Bladder microvascular endothelial cell (primary cell): ENCODE data around the gene ZSCAN4. TPM values are rescaled to one million over a fixed set of nuclear protein-coding genes. Genes with fewer than 3 reads are reported as not detected.

ENCODE experiments used
- total RNA-seq: library from RNA; depleted of rRNA; stranded (reverse); fragments of >200 nt; gene quantifications from 2 replicates; pipeline ENCODE4 v1.2.3, GENCODE V29; 2014

Gene ZSCAN4, protein sequence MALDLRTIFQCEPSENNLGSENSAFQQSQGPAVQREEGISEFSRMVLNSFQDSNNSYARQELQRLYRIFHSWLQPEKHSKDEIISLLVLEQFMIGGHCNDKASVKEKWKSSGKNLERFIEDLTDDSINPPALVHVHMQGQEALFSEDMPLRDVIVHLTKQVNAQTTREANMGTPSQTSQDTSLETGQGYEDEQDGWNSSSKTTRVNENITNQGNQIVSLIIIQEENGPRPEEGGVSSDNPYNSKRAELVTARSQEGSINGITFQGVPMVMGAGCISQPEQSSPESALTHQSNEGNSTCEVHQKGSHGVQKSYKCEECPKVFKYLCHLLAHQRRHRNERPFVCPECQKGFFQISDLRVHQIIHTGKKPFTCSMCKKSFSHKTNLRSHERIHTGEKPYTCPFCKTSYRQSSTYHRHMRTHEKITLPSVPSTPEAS
- total RNA-seq: not detected in 2 replicates

DNA sequence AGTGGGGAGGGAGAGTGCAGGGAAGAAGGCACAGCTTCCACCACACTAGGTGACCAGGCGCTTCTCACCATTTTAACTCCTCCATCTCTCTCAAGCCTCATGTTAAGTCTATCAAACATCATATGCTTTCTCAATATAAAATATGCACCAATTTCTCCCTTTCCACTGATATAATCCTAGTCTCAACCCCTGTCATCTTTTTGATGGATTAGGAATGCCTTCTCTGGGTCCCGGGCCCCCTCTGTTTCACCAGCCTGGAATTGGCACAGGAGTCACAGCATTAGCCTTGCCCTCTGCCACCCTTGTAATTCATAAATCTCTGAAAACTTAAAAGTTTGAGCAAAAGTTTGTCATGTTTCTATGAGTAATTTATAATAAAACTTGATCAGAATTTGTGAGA lies at the start of gene ZSCAN4:
TSS of gene ZSCAN4 (plus strand) at position 301 of the 400 bp plus-strand sequence. CDS start 7,211 bp downstream, outside the sequence.

DNA sequence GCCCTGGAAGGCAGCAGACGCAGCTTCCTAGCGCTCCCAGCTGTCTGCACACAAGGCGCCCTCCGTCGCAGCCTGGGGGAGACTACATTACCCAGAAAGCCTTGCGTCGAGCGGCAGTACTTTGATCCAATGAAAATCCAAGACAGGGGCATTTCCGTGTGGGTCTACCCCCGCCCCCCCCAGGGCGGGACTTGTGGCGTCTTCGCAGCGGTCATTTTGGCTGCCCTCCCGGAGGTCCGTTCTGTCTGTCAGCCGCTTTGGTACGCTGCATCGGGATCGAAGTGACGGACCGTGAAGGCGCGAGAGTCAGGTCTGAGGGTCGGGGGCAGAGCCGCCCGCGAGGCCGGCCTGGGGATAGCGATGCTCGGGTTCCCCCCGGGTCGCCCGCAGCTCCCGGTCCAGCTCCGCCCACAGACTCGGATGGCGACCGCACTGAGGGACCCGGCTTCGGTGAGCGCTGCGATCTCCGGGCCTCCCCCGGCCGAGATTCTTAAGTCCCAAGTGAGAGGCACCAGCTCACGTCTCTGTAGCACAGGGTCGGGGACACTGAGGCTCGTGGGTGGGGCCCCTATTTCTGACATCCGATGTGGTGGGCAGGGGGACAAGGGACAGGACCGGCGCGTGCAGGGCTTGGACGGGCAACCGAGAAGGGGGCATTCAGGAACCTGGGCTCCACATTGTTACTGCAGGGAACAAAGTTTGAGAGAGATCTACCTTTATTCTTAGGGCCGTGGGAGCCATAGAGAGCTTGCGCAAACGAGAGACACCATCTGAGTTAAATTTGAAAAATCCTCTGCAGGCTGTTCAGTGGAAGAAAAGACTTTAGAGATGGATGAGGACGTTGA lies 35.5 kb upstream of the ZSCAN4 start, which contains the start of gene ZNF211:
TSS of gene ZNF211 (plus strand) at position 182 of the 845 bp plus-strand sequence. CDS start at position 361, 179 bp downstream.

DNA sequence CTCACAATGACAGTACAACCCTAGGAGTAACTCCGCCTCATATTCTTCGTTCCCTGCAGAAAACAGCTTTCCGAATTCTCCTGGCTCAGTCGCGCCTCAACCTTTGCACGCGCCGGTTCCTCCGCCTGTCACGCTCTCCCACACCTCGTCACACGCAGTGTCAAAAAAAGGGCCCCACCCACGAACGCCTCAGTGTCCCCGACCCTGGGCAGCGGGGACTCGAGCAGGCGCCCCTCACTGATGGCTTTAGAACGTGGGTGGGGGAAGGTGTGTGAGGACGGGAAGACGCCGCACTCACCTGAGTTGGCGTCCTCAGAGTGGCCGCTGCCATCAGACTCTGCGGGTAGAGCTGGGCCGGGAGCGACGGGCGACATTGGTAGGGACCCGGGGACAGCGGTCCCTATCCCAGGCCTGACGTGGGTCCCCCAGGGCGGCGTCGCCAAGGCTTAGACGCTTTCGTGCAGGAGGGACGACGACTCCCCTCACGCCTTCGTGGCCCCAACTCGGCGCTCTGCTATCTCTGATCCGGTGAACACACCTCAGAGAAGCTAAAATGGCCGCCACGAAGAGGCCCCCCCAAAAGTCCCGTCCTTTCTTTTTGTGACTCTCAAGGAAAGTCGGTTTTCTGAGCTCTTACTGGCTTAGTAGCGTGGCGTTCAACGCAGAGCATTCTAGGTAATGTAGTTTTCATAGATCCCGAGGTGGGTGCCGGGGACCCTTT lies 40.1 kb downstream of the ZSCAN4 start, which contains the start of gene ZNF154:
TSS of gene ZNF154 (minus strand) at position 564 of the 721 bp plus-strand sequence. CDS start at position 331, 233 bp downstream.

Other genes starting within 250 kb of the ZSCAN4 start
- 8.7 and 15.6 TPM in 2 replicates for gene ZNF749, start 233.6 kb upstream of the ZSCAN4 start, total RNA-seq
- 0.16 and 0.57 TPM in 2 replicates for gene VN1R1, start 211.8 kb upstream of the ZSCAN4 start, total RNA-seq
- 13.0 and 17.8 TPM in 2 replicates for gene ZNF772, start 191.4 kb upstream of the ZSCAN4 start, total RNA-seq
- gene ZNF419, start 181.2 kb upstream of the ZSCAN4 start, total RNA-seq: 8.3 and 13.8 TPM in 2 replicates
- gene ZNF773, start 169.0 kb upstream of the ZSCAN4 start, total RNA-seq: 5.5 and 11.0 TPM in 2 replicates
- 2.6 and 5.5 TPM in 2 replicates for gene ZNF549, start 141.6 kb upstream of the ZSCAN4 start, total RNA-seq
- 3.7 and 10.3 TPM in 2 replicates for gene ZNF550, start 109.1 kb upstream of the ZSCAN4 start, total RNA-seq
- 3.9 and 4.3 TPM in 2 replicates for gene ZNF416, start 90.0 kb upstream of the ZSCAN4 start, total RNA-seq
- gene ZIK1, start 84.8 kb upstream of the ZSCAN4 start, total RNA-seq: 3.4 TPM in 2 replicates
- gene ZNF530, start 69.0 kb upstream of the ZSCAN4 start, total RNA-seq: 2.4 and 2.5 TPM in 2 replicates
- 11.3 and 16.2 TPM in 2 replicates for gene ZNF134, start 54.7 kb upstream of the ZSCAN4 start, total RNA-seq
- gene ZNF211, start 35.8 kb upstream of the ZSCAN4 start, total RNA-seq: 8.3 and 11.6 TPM in 2 replicates
- 6.0 and 7.9 TPM in 2 replicates for gene ZNF551, start 13.0 kb downstream of the ZSCAN4 start, total RNA-seq
- 1.3 and 1.4 TPM in 2 replicates for gene ZNF154, start 40.3 kb downstream of the ZSCAN4 start, total RNA-seq
- 5.7 and 6.7 TPM in 2 replicates for gene ZNF671, start 58.7 kb downstream of the ZSCAN4 start, total RNA-seq
- gene ZNF776, start 77.9 kb downstream of the ZSCAN4 start, total RNA-seq: 8.7 and 14.7 TPM in 2 replicates
- 9.6 and 20.1 TPM in 2 replicates for gene ZNF586, start 100.7 kb downstream of the ZSCAN4 start, total RNA-seq
- 3.9 and 7.9 TPM in 2 replicates for gene ZNF552, start 146.0 kb downstream of the ZSCAN4 start, total RNA-seq
- 8.6 and 20.8 TPM in 2 replicates for gene ZNF587B, start 161.4 kb downstream of the ZSCAN4 start, total RNA-seq
- 12.5 and 32.9 TPM in 2 replicates for gene ZNF587, start 180.9 kb downstream of the ZSCAN4 start, total RNA-seq
- 2.6 and 4.7 TPM in 2 replicates for gene ZNF814, start 220.1 kb downstream of the ZSCAN4 start, total RNA-seq
- gene ZNF417, start 247.7 kb downstream of the ZSCAN4 start, total RNA-seq: 7.1 and 22.4 TPM in 2 replicates